ENCODE data around the gene FTCDNL1. TPM values are rescaled to one million over a fixed set of nuclear protein-coding genes. Genes with fewer than 3 reads are reported as not detected.

Gene FTCDNL1
- polyA plus RNA-seq, 3 donors = 2.4 to 7.3 (median 4.1) TPM

GRCh38 chr2:199756211-199756610 lies 94.8 kb downstream of the FTCDNL1 start:
- Histone ChIP-seq H3K4me1 (ENCODE audit: control insufficient read depth in 1 of 2, insufficient read depth in 2 of 2, low read length in 2 of 2) (peaks cover 3 to 8% of the 10 kb centered on the region in 2 donors), H4K20me1 (ENCODE audit: insufficient read depth, low read length) (no peaks in the 10 kb centered on the region), H3K9ac (ENCODE audit: insufficient read depth, low read length, poor library complexity, severe bottlenecking) (no peak overlapping the region), H3K9me3 (replicated peaks in 1 of 2; ENCODE audit: control insufficient read depth in 1 of 2, insufficient read depth in 1 of 2, low read length in 2 of 2) (no peaks in the 10 kb centered on the region), H3K79me2 (ENCODE audit: insufficient read depth, low read length) (no peaks in the 10 kb centered on the region), H3K4me2 (replicated peaks; ENCODE audit: extremely low read depth, low read length, poor library complexity, severe bottlenecking) (no peak overlapping the region), H3K27me3 (ENCODE audit: control insufficient read depth in 2 of 2, insufficient read depth in 2 of 2, low read length in 2 of 2) (no peaks in the 10 kb centered on the region), H3K4me3 (replicated peaks in 1 of 3; ENCODE audit: low read depth in 2 of 3, low read length in 3 of 3) (no peak overlapping the region), H3K36me3 (replicated peaks in 1 of 2; ENCODE audit: control insufficient read depth in 1 of 2, insufficient read depth in 2 of 2, low read length in 2 of 2) (no peaks in the 10 kb centered on the region), H2AFZ (ENCODE audit: insufficient read depth, low read depth, low read length, poor library complexity, severe bottlenecking) (no peak overlapping the region), H3K27ac (ENCODE audit: low read depth in 1 of 2, low read length in 2 of 2) (no peak overlapping the region)
- H3K4me3 Mint-ChIP-seq = no peak overlapping the region
- no peaks in the 10 kb centered on the region for H3K36me3 Mint-ChIP-seq
- WGBS (ENCODE audit: insufficient coverage) = 0% methylated on average over 1 of the region's 3 CpGs
- peaks cover 0 to 2% (median 0%) of the 10 kb centered on the region in 3 donors for H3K27me3 Mint-ChIP-seq (ENCODE audit: low read depth in 3 of 3)
- H3K9me3 Mint-ChIP-seq = peaks cover 4 to 15% (median 6%) of the 10 kb centered on the region in 7 donors
- H3K27ac Mint-ChIP-seq = no peak overlapping the region
- no peak for DNase-seq
- intact Hi-C loops (cut with micrococcal nuclease) = no loop called here
- TF ChIP-seq CTCF (IDR thresholded peaks at IDR 0.05) = no peak
- H3K4me1 Mint-ChIP-seq = peaks cover 9% of the 10 kb centered on the region

GRCh38 chr2:199754766-199755165 lies 96.2 kb downstream of the FTCDNL1 start:
- no peak for DNase-seq
- Histone ChIP-seq H4K20me1 (ENCODE audit: insufficient read depth, low read length) (no peaks in the 10 kb centered on the region), H3K79me2 (ENCODE audit: insufficient read depth, low read length) (no peaks in the 10 kb centered on the region), H2AFZ (ENCODE audit: insufficient read depth, low read depth, low read length, poor library complexity, severe bottlenecking) (no peak overlapping the region), H3K4me1 (ENCODE audit: control insufficient read depth in 1 of 2, insufficient read depth in 2 of 2, low read length in 2 of 2) (peaks cover 3 to 8% of the 10 kb centered on the region in 2 donors), H3K9me3 (replicated peaks in 1 of 2; ENCODE audit: control insufficient read depth in 1 of 2, insufficient read depth in 1 of 2, low read length in 2 of 2) (no peaks in the 10 kb centered on the region), H3K27me3 (ENCODE audit: control insufficient read depth in 2 of 2, insufficient read depth in 2 of 2, low read length in 2 of 2) (no peaks in the 10 kb centered on the region), H3K36me3 (replicated peaks in 1 of 2; ENCODE audit: control insufficient read depth in 1 of 2, insufficient read depth in 2 of 2, low read length in 2 of 2) (no peaks in the 10 kb centered on the region), H3K4me2 (replicated peaks; ENCODE audit: extremely low read depth, low read length, poor library complexity, severe bottlenecking) (no peak overlapping the region), H3K9ac (ENCODE audit: insufficient read depth, low read length, poor library complexity, severe bottlenecking) (no peak overlapping the region), H3K27ac (ENCODE audit: low read depth in 1 of 2, low read length in 2 of 2) (no peak overlapping the region), H3K4me3 (replicated peaks in 1 of 3; ENCODE audit: low read depth in 2 of 3, low read length in 3 of 3) (no peak overlapping the region)
- H3K4me1 Mint-ChIP-seq = peaks cover 9% of the 10 kb centered on the region
- WGBS (ENCODE audit: insufficient coverage) = no CpG with 5 or more reads among the region's 3 CpGs
- intact Hi-C loops (cut with micrococcal nuclease) = no loop called here
- peaks cover 4 to 15% (median 6%) of the 10 kb centered on the region in 7 donors for H3K9me3 Mint-ChIP-seq
- H3K4me3 Mint-ChIP-seq = no peak overlapping the region
- no peak overlapping the region for H3K27ac Mint-ChIP-seq
- no peaks in the 10 kb centered on the region for H3K36me3 Mint-ChIP-seq
- no peak for TF ChIP-seq CTCF (IDR thresholded peaks at IDR 0.05)
- peaks cover 0 to 2% (median 0%) of the 10 kb centered on the region in 3 donors for H3K27me3 Mint-ChIP-seq (ENCODE audit: low read depth in 3 of 3)

Measured in CD14-positive monocyte (primary cell).